Right atrium auricular region (tissue), 2 donors: ENCODE results near the gene ZNF689. TPM values are rescaled to one million over a fixed set of nuclear protein-coding genes. Genes with fewer than 3 reads are reported as not detected.

ENCODE experiments used
- DNase-seq: peaks from one replicate; pipeline ENCODE4 v3.0.0-alpha.2; 2019; ENCODE audit warnings: low spot score
- H3K27ac ChIP-seq, 2 donors: fragments of 200-600 bp; sonication (generic); 1 replicate in 1 of 2; 2 replicates in 1 of 2; pipeline ENCODE4 v1.5.1; 2016 to 2019
- H3K27me3 ChIP-seq, 2 donors: fragments of 200-600 bp; sonication (generic); one replicate each; pipeline versions ENCODE4 v1.5.1 to v1.6.0; 2017 to 2019
- H3K36me3 ChIP-seq: fragments of 200-600 bp; sonication (generic); one replicate; pipeline ENCODE4 v1.5.1; 2016
- H3K4me1 ChIP-seq, 2 donors: fragments of 200-600 bp; sonication (generic); one replicate each; pipeline versions ENCODE4 v1.5.1 to v1.6.0; 2017 to 2019
- H3K4me3 ChIP-seq, 2 donors: fragments of 200-600 bp; sonication (generic); 1 replicate in 1 of 2; 2 replicates in 1 of 2; pipeline ENCODE4 v1.5.1; 2017 to 2019; ENCODE audit warnings: mild to moderate bottlenecking in 1 of 2, moderate library complexity in 1 of 2
- H3K9me3 ChIP-seq, 2 donors: fragments of 200-600 bp; sonication (generic); one replicate each; pipeline ENCODE4 v1.5.1; 2019
- total RNA-seq, 2 donors: library from RNA; depleted of rRNA; stranded (reverse); fragments of >200 nt; gene quantifications; one replicate each; pipeline ENCODE4 v1.1.0, GENCODE V29; 2016
- TF ChIP-seq, protein P1 (sequence below), 2 donors: fragments of 200-600 bp; sonication (generic); IDR thresholded peaks; one replicate each; pipeline ENCODE4 v1.5.1; 2019; ENCODE audit warnings: antibody characterized with exemption in 2 of 2

Gene ZNF689
- total RNA-seq, 2 donors from 2014 or later = 6.2 to 8.3 TPM

DNA sequence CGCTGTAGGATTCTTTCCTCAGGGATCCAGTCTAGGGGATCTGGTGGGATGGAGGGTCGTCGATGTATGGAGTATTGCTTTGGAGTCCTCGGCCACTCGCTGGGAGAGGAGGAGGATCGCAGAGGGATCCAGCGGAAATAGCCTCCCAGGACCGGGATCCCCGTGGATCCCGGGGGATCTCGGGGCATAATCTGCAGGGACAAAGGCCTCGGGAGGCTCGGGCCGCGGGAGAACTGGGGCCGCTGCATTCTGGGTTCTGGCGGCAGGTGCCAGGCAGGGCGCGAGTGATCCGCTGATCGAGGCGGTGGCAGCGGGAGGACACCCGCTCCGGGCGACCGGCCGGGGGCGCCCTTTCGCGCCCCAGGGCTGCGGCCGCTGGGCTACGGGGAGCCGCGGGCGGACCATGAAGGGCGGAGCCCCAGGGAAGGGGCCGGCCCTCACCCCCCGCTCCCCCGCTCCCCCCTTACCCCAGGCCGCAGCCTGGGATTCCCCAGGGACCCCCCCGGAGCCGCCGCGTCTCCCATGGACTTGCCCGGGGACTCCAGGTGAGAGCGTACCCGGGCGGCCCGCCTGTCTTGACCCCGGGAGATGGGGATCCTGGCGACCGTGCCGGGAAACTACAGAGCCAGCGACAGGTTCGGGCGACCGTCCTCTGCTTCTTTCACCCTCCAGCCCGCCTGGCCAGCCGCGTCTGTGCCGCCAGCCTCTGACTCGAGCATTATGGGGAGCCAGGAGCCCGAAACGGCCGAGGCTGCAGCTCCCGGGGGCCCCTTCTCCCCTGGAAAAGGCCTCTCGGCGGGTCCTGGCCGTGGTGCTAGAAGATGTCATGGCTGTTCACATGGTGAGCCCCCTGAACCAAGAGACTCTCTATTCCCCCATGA is 41.2 kb upstream of the ZNF689 start:
- no peaks in the 10 kb centered on the region for H3K27me3 ChIP-seq
- H3K4me1 ChIP-seq = peaks cover 0 to 21% of the 10 kb centered on the region in 2 donors
- DNase-seq = peak; percentile 71
- TF ChIP-seq, protein P1, sequence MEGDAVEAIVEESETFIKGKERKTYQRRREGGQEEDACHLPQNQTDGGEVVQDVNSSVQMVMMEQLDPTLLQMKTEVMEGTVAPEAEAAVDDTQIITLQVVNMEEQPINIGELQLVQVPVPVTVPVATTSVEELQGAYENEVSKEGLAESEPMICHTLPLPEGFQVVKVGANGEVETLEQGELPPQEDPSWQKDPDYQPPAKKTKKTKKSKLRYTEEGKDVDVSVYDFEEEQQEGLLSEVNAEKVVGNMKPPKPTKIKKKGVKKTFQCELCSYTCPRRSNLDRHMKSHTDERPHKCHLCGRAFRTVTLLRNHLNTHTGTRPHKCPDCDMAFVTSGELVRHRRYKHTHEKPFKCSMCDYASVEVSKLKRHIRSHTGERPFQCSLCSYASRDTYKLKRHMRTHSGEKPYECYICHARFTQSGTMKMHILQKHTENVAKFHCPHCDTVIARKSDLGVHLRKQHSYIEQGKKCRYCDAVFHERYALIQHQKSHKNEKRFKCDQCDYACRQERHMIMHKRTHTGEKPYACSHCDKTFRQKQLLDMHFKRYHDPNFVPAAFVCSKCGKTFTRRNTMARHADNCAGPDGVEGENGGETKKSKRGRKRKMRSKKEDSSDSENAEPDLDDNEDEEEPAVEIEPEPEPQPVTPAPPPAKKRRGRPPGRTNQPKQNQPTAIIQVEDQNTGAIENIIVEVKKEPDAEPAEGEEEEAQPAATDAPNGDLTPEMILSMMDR (IDR thresholded peaks at IDR 0.05) = peak; percentile 50 to 84
- H3K4me3 ChIP-seq = peak overlapping the region; percentile 63 to 85
- H3K9me3 ChIP-seq = no peaks in the 10 kb centered on the region
- peaks cover 39% of the 10 kb centered on the region for H3K36me3 ChIP-seq
- peak overlapping the region; percentile 89 to 95 for H3K27ac ChIP-seq

DNA sequence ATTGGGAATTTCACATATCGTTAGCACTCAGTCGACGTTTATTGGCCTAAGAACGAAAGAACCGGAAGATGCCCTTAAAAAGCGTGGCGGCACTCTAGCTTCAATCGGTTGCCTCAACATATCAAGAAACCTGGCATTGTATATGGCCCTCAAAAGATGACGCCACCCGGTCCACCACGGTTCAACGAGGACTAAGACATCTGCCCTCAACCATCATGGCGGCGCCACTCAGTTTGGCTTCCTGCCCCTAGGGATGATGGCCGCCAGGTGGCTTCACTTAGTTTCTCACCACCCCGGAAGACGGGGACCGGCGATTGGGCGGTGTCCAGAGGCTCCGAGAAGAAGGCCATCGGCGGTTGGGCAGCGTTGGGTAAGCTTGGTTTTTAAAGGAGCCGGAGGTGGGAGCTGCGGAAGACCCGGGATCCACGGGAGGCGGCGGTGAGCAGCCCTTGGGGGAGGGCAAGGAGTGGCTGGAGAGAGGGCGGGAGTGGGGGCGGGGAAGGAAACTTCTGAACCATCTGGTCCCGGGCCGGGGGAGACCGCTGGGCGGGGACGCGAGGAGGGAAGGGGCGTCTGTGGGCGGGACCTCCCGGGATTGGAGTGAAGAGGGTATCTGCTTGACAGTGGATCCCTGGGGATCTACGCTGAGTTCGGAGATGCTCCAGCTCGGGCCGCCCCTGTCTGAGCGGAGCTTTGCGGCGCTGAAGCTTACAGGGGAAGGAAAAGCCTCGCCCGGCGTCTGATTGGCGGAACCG is 40.4 kb upstream of the ZNF689 start, which contains the start of gene PRR14:
TSS of gene PRR14 (plus strand) at position 592 of the 755 bp plus-strand sequence. CDS start 686 bp downstream, outside the sequence.
- TF ChIP-seq, protein P1 (IDR thresholded peaks at IDR 0.05) = no peak
- no peaks in the 10 kb centered on the region for H3K9me3 ChIP-seq
- peaks cover 0 to 21% of the 10 kb centered on the region in 2 donors for H3K4me1 ChIP-seq
- H3K27me3 ChIP-seq = no peaks in the 10 kb centered on the region
- H3K36me3 ChIP-seq = peaks cover 31% of the 10 kb centered on the region
- H3K4me3 ChIP-seq = peak within 1 kb of the TSS; percentile 63 to 85
- peak; percentile 100 for DNase-seq
- H3K27ac ChIP-seq = peak within 1 kb of the TSS; percentile 89 to 95

DNA sequence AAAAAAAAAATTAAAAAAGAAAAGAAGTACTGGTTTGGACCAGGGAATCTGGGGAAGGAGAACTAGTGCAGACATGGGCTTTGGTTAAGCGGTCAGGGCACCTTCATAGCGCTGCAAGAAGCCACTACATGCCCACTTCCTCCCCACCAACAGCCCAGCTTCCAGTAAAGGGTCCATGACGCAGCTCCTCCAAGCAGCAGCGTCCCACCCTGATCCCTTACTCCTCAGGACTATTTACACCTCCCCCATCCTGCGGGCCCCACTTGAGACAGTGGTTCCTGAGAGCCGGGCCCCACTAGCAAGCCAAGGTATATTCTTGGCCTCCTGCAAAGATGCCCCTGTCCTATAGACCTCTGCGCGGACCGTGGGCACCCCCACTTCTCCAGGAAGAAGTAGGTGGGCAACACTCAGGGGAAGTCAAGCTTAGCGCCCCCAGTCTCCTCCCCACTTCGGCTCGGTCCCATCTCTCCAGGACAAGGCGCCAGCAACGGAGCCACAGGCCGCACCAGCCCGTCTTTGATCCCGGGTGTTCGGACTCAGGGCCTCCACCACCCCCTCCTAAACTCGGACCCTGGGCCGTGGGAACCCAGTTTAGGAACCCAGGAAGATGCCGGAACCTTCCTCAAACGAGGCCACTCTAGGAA is 39.7 kb upstream of the ZNF689 start:
- DNase-seq = peak; percentile 63
- H3K4me3 ChIP-seq = peak overlapping the region; percentile 63 to 85
- peak overlapping the region; percentile 89 to 95 for H3K27ac ChIP-seq
- TF ChIP-seq, protein P1 (IDR thresholded peaks at IDR 0.05) = no peak
- H3K9me3 ChIP-seq = no peaks in the 10 kb centered on the region
- H3K27me3 ChIP-seq = no peaks in the 10 kb centered on the region
- peaks cover 0 to 21% of the 10 kb centered on the region in 2 donors for H3K4me1 ChIP-seq
- peaks cover 24% of the 10 kb centered on the region for H3K36me3 ChIP-seq

DNA sequence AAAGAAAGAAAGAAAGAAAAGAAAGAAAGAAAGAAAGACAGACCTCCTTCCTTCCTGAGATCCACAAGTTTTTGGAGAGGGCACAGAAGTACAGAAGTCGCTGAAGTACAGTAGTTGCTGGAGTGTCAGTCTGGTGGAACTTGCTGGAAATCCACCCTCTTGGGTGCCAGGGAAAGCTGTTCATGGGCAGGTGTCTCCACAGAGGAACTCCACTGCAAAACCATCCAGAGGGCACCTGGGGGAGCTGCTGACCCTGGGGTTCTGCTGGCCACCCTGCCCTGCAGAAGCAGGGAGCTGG is 37.0 kb upstream of the ZNF689 start:
- no peaks in the 10 kb centered on the region for H3K27me3 ChIP-seq
- no peaks in the 10 kb centered on the region for H3K36me3 ChIP-seq
- peaks cover 0 to 13% of the 10 kb centered on the region in 2 donors for H3K4me1 ChIP-seq
- H3K9me3 ChIP-seq = no peaks in the 10 kb centered on the region
- no peak overlapping the region for H3K27ac ChIP-seq
- TF ChIP-seq, protein P1 (IDR thresholded peaks at IDR 0.05) = no peak
- DNase-seq = no peak
- no peak overlapping the region for H3K4me3 ChIP-seq

DNA sequence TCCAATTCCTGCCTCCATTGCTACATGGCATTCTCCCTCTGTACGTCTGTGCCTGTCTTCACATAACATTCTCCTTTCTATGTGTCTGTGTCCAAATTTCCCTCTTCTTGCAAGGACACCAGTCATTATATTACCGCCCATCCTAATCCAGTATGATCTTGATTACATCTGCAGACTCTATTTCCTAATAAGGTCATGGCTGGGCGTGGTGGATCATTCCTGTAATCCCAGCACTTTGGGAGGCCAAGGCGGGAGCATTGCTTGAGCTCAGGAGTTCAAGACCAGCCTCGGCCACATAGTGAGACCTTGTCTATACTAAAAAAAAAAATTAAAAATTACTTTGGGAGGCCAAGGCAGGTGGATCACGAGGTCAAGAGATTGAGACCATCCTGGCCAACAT is 35.5 kb upstream of the ZNF689 start:
- Histone ChIP-seq H3K36me3 (no peaks in the 10 kb centered on the region), H3K27me3 (no peaks in the 10 kb centered on the region), H3K27ac (no peak overlapping the region), H3K9me3 (no peaks in the 10 kb centered on the region), H3K4me3 (no peak overlapping the region), H3K4me1 (peaks cover 0 to 5% of the 10 kb centered on the region in 2 donors)
- TF ChIP-seq, protein P1 (IDR thresholded peaks at IDR 0.05) = no peak
- DNase-seq = no peak
